Hematopoietic multipotent progenitor cell treated with erythropoietin and hydrocortisone succinate and interleukin-3 and kit ligand, for 17 days (in vitro differentiated cells): ENCODE results near the gene OTOS.

Source experiments
- DNase-seq: peaks from one replicate; pipeline ENCODE4 v3.0.0-alpha.2; 2015; ENCODE audit warnings: low spot score

Gene OTOS

DNA sequence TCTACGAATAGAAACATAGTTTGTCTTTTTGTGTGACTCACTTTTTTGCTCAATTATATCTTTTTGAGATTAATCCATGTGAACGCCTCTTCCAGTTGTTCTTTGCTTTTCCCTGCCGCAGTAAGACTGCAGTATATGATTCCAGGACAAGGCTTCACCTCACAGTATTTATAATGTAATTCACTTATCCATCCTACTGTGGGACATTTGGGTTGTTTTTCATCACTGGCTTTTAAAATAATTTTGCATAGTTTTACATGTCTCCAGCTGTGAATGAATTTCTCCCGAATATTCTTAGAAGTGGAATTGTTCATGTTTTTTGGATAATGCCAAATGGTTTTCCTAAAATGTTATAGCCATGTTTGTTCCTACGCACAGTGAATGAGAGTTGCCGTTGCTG, 26.2 kb downstream of the OTOS start:
- DNase-seq = no peak

DNA sequence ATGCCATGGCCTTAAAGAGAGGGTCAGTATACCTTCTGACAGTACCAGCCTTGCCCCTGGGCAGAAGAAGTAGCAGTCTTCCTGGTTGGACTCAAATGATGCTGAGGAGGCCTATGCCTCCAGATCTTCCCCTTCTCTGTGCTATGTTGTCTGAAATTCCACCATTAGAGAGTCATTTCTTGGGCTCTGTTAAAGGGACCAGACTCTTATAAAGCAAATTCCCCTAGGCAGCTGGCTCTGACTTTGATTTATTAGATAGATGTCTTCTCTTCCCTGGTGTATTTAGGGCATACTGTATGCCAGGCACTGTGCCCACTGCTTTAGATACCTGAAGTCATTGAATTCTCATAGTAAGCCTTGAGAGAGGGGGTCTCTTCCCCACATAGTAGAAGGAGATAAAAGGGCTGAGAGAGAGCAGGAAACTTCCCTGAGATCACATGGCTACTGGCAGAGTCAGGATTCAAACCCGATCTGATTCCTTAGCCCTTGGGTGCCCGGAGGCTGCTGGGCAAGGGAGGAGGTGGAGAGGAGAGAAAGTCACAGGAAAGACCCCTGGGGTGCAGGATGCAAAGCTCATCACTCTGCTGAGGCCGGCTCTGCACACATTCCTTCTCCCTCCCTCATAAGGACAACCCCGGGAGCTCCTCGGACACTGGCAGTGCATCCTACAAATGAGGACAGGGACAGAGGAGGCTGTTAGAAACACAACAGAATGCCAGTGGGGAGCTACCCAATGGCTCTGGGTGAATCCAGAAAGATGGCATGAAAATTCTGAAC, 27.4 kb downstream of the OTOS start:
- DNase-seq = no peak

DNA sequence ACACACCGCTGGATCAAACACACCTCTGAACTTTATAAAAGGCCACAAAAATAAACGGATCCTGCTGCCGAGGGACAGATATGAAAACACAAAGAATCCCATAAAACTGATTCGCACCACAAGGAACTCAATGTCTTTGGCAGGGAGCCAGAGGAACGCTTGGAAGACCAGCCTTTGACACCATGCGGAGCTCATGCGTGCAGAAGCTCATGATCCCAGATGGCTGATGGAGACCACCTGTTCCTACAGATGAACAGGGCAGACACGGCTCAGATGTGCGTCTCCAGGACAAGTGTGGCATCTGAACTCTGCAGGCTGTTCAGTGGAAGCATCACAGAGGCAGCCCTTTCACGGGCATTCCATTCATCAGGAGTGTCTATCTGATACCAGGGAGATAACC, 29.2 kb downstream of the OTOS start:
- DNase-seq = no peak

DNA sequence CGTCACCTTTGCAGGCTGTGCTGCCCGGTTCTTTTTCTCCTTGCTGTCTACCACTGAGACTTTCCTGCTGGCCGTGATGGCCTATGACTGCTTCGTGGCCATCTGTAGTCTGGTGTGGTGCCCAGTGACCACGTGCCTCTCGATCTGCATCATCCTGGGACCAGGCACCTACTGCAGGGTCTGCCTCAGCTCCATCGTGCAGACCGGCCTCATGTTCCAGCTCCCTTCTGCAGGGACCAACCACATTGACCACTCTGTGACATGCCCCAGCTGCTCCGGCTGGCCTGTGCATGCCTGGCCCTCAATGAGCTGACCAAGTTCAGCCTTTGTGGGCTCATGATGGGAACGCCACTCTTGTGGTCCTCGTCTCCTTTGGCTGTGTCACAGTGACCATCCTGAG, 31.1 kb downstream of the OTOS start:
- DNase-seq = no peak

DNA sequence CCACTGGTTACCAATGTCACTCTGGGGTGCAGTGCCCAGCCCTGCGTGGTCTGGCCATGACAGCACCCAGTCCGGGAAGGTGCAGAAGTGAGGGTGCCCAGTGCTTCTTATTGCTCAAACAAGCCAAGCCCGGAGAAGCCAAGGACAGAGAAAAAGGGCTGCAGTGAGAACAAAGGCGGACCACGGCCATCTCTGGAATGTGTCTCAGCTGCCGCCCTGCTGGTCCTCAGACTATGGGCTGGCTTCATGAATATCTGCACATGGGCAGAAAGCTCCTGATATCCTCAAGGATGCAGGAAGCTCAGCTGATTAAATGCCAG, 33.0 kb downstream of the OTOS start:
- DNase-seq = no peak

DNA sequence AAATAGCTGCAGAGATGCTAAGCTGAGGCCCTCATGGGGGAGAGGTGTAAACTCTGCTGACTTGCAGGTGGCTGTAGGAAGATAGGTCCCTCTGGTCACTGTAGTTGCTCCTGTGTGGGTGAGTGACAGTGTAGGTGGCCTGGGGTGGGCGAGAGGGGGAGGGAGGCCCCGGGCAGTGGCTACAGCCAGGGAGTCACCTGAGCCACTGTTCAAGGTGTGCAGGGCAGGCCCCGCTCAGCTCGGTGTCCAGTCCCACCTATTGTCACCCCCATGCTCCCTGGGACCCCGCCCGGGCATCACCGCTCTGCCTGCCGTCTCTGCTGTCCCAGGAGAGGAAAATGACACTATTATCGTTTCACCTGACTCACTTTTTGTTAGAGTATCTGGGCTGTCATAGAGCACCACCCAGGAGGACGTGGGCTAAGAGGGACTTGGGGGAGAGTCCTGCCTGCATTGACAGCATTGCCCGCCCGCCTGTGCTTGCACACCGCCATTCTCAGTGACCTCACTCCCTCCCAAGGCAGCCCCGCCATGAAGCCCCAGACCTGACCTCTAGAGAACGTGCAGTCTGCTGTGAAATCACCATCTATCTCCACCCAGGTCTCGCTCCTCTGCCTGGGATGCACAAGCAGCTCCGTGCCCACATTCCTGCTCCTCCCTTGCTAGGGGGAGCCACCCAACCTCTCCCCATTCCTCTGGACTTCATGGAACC, 33.5 kb downstream of the OTOS start:
- no peak for DNase-seq

DNA sequence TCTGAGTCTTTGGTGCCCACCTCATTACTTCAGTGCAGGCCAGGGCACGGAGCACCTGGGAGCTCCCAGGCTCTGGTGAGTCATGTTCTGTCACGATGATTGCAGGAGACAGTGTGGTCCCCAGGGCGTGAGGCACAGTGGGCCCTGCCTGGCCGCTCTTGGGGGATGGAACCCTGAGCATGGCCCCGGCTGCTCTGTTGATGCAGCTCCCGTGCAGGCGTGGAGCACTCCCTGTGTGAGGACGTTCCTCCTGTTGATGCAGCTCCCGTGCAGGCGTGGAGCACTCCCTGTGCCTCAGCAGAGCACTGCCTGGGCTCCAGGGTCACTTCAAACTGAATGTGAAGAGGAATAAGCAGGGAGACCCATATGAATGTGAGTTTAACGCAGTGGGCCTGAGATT, 34.5 kb downstream of the OTOS start:
- DNase-seq = no peak

DNA sequence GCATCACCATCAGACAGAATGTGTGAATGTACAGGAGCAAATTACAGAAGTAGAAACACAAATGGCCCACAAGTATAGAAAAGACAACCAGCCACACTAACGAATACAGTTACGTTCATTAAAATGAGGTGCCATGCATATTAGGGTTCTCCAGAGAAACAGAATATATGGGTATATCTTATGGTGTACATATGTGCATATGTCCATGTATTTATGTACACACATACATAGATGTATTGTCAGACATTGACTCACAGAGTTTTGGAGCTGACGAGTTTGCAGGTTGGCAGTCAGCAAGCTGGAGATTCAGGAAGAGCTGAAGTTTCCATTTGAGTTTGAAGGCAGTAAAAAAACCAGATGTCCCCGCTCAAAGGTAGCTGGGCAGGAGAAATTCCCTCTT, 37.3 kb downstream of the OTOS start:
- DNase-seq = no peak

DNA sequence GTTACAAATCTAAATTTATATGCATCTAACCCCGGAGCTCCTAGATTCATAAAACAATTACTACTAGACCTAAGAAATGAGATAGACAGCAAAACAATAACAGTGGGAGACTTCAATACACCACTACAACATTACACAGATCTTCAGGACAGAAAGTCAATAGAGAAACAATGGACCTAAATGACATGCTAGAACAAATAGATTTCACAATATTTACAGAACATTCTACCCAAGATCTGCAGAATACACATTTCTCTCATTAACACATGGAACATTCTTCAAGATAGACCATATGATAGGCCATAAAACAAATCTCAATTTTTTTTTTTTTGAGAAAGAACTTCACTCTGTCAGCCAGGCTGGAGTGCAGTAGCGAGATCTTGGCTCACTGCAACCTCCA, 42.1 kb downstream of the OTOS start:
- DNase-seq = no peak

DNA sequence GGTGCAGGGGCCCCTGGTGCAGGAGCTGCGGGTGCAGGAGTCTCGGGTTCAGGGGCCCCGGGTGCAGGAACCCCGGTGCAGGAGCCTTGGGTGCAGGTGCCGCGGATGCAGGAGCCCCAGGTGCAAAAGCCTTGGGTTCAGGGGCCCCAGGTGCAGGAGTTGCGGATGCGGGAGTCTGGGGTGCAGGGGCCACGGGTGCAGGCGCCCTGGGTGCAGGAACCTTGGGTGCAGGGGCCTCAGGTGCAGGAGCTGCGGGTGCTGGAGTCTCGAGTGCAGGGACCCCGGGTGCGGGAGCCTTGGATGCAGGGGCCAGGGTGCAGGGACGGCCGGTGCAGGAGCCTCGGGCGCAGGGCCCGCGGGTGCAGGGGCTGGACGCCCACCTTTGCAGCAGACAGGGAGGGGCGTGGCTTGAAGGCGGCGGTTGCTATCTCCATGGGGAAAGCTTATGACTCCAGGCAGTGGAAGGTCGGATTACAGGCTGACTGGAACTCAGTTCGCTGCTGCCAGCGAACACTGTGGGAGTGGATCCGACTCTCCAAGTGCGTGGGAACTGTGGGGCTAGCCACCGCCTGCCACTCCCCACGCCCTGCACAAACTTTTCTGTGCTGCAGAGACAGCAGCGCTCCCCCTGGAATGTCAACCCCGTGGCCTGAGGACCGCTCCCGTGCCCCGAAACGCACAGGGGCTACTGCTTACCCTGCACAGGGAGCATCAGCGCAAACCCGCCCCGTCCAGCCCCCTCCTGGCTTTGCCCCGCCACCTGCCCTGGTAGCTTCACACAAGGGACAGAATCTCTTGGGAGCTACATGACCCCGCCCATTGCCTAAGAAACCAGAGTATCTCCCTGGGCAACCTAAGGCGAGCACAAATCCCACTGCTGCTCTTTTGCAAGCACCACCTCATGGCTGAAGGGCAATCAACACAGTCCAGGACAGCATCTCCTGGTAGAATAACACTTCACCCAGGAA, 44.6 kb downstream of the OTOS start:
- DNase-seq = no peak

DNA sequence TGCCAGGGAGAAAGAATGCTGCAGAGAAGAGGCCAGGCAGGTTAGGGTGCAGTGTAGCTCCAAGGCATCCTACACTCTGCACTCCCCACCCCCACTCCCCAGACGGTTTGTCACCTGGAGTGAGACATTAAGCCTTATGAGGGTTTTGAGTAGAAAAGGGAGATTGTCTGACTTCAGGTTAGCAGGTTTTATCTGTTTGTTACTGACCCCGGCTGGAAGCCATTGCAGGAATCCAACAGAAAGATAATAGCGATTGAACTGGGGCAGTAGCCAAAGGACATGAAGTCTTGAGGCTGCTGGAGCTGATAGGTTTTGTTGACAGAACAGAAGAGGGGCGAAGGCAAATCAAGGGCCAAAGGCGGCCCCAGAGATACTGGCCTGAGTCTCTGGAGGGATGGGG, 51.2 kb downstream of the OTOS start:
- DNase-seq = no peak
